HG02938 (cell line): ENCODE data around the gene ATP9A.
A peak's percentile ranks its signal among the peaks of the same experiment; 100 is the strongest.

ENCODE experiments used
- ATAC-seq: cut with Tn5 transposase; IDR thresholded peaks from one replicate; pipeline ENCODE4 v1.9.1; 2021; ENCODE audit warnings: mild to moderate bottlenecking, moderate library complexity; ENCODE audit not compliant: unreplicated experiment

Gene ATP9A

DNA sequence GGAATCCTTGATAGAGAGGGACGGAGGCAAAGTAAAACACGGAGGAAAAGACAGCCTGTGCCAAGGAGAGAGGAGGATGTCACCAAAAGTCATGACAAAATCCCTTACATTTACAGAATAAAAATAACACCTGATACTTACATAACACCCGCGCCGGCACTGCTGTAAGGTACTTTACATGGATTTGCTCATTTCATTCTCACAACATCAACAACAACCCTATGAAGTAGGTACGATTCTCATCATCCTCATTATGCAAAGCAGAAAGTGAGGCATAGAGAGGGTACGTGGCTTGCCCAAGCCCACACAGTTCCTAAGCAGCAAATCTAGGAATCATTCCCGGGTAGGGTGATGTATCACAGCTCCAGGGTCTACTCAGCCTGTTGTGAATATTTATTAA, 158.1 kb downstream of the ATP9A start:
- ATAC-seq = no peak

DNA sequence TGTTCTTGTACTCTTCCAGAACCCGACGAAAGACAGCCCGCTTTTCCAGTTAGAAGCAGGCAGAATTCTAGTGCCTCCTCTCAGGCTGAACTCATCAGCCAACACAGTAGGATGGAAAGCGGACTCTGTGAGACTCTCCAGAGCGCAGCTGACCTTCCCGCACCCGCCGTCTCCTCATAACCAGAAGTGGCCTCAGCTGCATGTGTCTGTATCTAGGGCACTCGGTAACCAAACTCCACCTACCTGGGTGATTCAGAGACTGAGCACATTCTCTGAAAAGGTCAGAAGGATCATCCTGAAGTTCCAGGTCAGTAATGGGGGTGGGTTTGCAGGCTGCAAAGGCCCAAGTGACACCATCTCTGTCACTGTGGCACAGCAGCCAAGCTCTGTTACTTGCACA, 158.9 kb downstream of the ATP9A start:
- ATAC-seq = no peak

DNA sequence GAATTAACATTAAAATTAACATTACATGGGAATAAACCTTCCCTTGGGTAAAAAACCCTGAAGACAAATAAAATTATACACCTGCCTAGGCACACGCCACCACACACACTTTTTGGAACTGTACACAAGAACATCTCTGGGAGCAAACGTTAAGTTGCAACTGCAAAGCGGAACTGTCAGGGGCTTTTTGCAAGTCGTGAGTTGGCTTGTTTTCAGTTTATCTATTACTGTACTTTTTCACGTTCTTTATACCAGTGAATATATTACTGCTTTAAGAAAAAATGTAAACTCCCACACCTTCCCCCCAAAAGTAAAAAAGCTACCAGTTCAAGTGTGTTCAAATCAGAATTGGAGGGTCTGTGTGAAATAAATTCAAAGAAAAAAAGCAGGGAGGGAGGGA, 160.1 kb downstream of the ATP9A start:
- ATAC-seq = no peak

GRCh38 chr20:51607170-51607569, 161.0 kb downstream of the ATP9A start:
- ATAC-seq = no peak

DNA sequence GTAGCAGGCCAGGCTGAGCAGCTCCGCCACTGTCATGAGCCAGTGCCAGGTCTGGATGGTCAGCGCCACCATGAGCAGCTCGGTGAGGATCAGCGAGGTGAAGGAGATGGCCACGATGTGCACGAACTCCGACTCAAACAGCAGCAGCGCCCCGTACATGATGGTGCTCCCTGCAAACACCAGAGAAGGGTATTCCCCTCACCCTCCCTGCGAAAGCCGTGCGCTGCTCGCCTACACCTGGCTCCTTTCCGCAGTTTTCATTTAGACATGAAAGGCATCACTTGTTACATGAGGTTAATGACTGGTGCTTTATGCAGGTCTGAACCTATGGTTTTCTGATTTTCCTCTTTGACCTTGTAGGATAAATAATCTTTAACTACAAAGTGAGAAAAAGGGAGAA, 163.3 kb downstream of the ATP9A start:
- ATAC-seq = no peak

DNA sequence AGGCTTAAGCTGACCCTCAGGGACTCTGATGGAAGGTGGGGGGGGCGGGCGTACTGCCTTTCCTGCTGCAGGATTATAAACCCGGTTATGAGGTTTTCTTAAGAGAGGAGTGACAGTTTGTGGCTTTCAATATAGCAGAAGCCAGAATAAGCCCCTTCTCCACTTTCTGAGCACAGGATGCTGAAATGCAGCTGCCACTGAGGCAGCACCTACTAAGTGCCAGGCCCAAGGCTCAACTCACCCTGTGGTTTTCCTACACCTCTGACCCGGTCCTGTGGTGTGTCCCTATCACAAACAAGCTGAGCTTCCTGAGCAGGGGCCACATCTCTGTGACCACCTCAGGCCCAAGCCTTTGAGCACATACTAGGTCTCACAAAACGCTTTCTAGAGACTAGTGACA, 166.1 kb downstream of the ATP9A start:
- no peak for ATAC-seq

DNA sequence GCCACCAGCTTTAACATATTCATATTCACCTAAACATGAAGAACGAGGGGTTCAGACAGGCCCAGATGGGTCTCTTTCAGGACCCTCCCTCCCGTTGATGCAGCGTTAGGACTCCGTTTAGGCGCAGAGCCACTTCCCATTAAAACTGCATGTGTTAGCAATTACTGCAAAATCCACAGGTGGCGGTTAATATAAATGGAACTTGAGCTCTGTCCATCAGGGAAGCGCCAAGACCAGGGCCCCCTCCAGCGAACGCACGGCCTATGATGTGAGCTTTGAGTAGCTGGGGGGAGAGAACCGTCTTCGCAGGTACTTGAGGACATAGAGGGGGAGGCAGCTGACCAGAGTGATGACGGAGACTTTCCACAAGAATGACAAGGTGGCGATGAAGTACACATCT, 167.2 kb downstream of the ATP9A start:
- ATAC-seq = no peak

DNA sequence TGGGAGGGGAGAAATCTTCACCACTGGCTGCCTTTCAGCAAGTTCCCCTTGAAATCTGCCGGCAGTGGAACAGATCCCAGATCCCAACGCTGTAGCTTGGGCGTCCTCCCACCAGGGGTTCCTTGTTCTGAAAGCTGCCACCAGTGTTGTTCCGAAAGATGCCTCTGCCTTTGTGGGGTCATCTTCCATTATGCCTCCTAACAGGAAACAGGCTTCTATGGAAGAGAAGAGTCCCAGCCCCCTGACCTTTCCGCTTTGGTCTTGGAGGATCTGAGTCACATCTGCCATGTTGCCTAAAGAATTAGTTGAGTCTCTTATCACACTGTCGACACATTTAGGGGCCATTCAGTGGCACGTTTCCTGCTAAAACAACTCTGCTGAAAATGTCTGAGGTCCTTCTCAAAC, 168.2 kb downstream of the ATP9A start:
- ATAC-seq = no peak

- no peak for ATAC-seq
Observed at GRCh38 chr20:51598556-51598955, 169.6 kb downstream of the ATP9A start.

DNA sequence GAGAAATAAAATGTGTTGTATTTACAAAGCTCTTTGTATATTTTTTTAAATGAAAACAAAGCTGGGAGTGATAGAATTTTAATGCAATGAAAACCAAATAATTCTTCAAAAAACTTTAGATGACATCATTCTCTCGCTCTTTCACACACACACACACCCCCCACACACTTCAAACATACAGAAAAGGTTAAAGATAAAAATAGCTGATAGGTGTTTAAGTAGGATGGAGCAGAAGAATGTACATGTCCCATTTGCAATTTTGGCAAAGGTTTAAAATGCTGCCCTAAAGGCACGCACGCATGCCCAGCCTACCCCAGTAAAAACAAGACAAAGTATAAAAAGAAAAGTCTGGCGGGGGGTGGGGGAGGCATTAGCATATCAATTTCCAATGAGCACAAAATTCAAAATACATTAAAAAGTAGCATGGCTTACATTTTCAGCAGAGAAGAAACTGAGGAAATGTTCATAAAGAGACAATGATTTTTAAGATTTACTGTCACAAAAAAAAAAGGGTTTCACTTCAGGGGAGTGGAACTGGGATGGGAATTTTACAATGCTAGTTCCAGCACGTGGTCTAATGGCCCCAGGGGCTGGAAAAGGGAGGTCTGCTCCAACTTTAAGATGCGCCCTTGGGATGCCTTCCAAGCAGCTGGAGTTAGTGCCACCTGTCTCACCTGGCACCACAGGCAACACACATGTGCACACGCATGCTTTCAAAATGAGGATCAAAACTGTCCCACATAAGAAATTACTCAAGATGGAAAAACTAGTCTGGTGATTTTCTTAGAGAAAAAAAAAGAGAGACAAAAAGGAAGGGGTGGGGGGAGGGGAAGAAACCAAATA, 170.6 kb downstream of the ATP9A start:
- ATAC-seq = no peak

- ATAC-seq = no peak
Observed at GRCh38 chr20:51596668-51597388, 171.4 kb downstream of the ATP9A start.

DNA sequence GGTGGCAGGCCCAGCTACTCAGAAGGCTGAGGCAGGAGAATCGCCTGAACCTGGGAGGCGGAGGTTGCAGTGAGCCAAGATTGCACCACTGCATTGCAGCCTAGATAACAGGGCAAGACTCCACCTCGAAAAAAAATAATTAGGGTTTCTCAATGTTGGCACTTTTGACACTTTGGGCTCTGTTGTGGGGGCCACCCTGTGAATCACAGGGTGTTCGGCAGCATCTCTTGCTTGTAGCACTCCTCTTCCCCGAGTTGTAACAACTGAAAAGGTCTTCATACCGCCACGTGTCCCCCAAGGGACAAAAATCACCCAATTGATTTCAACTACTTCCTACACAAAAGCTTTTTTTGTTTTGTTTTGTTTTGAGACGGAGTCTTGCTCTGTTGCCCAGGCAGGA, 172.4 kb downstream of the ATP9A start:
- ATAC-seq = no peak

DNA sequence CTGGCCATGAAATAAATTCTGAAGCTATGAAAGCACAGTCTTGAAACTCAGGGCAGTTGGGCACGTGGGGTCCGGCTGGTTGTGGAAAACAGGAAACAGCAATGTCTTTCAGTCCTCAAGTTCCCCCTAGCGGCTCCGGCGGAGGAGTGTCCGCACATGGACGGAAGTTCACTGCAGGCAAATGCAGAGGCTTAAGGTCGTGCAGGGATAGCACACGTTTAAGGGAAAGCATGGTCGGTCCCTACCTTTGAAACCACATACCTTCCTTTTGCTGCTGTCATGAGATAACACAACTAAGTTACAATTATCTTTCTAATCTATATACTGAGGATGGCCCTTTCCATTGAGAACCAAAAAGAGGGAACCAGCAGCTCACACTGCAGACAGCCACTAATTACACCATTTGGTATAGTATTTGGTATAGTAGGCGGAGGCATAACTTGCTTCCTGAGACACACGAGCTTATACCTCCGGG, 173.1 kb downstream of the ATP9A start:
- ATAC-seq = peak; percentile 84

DNA sequence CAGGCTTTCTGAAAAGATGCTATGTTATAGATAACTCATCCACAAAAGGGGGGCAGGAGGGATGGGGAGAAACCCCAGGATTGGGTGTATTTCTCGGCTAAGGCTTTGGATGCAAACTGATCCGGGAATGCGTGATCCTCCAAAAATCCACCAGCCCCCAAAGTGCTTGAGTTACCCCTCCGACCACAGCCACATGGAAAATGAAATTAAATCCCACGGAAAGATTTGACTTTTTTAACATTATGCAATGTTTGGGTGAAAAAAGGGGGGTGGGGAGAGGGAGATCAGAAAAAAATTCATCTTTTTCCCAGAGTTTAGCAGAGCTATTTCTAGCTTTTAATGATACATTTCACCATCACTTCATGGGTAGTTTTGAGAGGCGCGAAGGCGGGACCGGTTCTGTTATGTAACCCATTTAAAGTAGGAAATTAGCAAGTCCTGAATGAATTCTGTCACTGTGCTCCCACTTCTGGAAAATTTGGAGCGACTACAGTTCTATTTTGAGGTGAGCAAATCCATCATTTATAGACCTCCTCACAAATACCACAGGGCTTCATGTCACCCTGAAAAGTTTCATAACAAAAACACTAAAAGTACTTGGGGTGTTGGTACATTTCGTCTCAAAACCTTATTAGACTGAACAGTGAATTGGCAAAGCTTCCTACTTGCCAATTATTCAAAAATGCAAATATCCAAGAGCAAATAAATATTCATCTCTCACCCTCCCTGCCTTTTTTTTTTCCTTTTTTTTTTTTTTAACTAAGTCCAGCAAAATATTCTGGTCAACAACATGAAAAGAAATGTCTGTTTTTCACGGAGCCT, 173.7 kb downstream of the ATP9A start:
- no peak for ATAC-seq

DNA sequence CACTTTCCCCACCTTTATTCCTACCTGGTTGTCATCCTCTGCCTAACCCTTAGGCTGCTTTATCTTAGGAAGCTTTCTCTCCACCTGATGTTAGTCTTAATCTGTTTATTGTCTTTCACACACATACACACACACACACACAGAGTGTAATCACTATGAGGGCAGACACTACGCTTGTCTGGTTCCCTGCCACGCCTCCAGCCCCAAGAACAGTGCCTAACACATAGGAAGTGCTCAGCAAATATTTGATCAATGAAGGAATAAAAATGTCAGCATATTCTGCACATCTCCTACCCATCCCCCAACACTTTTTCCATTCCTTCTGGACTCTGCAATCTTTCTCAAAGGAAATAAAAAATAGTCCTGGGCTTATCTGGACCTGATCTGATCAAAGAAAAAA, 174.6 kb downstream of the ATP9A start:
- ATAC-seq = no peak

- ATAC-seq = no peak
Observed at GRCh38 chr20:51592564-51592963, 175.6 kb downstream of the ATP9A start.

GRCh38 chr20:51591871-51592270, 176.3 kb downstream of the ATP9A start:
- ATAC-seq = no peak

DNA sequence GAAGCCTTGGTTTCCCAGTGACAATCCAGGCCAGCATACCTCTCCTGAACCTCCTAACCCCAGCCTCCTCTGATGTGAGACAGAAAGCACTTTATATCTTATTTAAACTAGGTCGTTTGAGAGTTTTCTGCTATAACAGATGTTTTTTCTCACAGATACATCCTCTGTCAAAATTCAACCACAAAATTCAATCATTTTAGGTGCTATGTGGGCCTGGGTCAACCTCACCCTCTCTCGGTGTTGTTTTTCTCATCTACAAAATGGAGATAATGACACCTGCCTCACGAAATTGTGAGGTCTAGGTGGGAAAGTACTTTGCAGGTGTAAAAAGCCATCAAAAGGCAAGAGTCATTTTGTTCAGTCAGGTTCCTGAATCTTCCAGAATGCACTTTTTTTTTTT, 179.4 kb downstream of the ATP9A start:
- ATAC-seq = no peak

DNA sequence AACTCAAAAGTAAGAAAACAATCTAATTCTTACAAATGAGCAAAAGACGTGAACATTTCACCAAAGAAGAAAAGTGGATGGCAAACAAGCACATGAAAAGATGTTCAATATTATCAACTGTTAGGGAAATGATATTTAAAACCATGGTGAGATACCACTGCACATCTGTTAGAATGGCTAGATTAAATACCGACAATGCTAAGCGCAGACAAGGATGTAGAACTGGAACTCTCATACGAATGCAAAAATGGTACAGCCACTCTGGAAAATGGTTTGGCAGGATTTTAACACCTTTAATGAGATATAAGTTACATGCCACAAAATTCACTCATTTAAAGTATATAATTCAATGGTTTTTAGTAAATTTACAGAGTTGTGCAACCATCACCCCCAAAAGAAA, 181.0 kb downstream of the ATP9A start:
- ATAC-seq = no peak

- no peak for ATAC-seq
Observed at GRCh38 chr20:51586005-51586440, 182.2 kb downstream of the ATP9A start.

- ATAC-seq = no peak
Observed at GRCh38 chr20:51585148-51585547, 183.0 kb downstream of the ATP9A start.
